Smooth muscle cell (in vitro differentiated cells): ENCODE data around the gene RFC1. TPM values are rescaled to one million over a fixed set of nuclear protein-coding genes. Genes with fewer than 3 reads are reported as not detected.
"Not testable (repeated sequence)": the region's sequence is repeated elsewhere in the genome, so short reads cannot be mapped to it uniquely, and the experiment has no call there.

Experiments used
- DNase-seq: peaks from one replicate; lab custom pipeline; 2025; ENCODE audit not compliant: unreplicated experiment; lab: John Stamatoyannopoulos, UW
- H2AFZ ChIP-seq: fragments of 200-600 bp; sonication (generic); 2 replicates; pipeline ENCODE4 v1.6.0; 2016; ENCODE audit warnings: antibody characterized with exemption, low read depth, mild to moderate bottlenecking
- H3F3A ChIP-seq: fragments of 200-600 bp; sonication (generic); 2 replicates; pipeline ENCODE4 v1.6.0; 2017; ENCODE audit warnings: antibody characterized with exemption, low read depth
- H3K27ac ChIP-seq: fragments of 200-600 bp; sonication (generic); 2 replicates; pipeline ENCODE4 v1.5.1; 2016; ENCODE audit warnings: low read depth, mild to moderate bottlenecking
- H3K27me3 ChIP-seq: fragments of 200-600 bp; sonication (generic); 2 replicates; pipeline ENCODE4 v1.6.1; 2016; ENCODE audit warnings: low read depth, mild to moderate bottlenecking
- H3K36me3 ChIP-seq: fragments of 200-600 bp; sonication (generic); 2 replicates; pipeline ENCODE4 v1.5.1; 2016; ENCODE audit warnings: low read depth
- H3K4me1 ChIP-seq: fragments of 200-600 bp; sonication (generic); 2 replicates; pipeline ENCODE4 v1.5.1; 2016; ENCODE audit warnings: low read depth
- H3K4me2 ChIP-seq: fragments of 200-600 bp; sonication (generic); 2 replicates; pipeline ENCODE4 v1.6.0; 2016; ENCODE audit warnings: mild to moderate bottlenecking
- H3K4me3 ChIP-seq: fragments of 200-600 bp; sonication (generic); 2 replicates; pipeline ENCODE4 v1.5.1; 2016; ENCODE audit warnings: mild to moderate bottlenecking
- H3K79me2 ChIP-seq: fragments of 200-600 bp; sonication (generic); 2 replicates; pipeline ENCODE4 v1.6.0; 2016; ENCODE audit warnings: low read depth, mild to moderate bottlenecking
- H3K9ac ChIP-seq: fragments of 200-600 bp; sonication (generic); 2 replicates; pipeline ENCODE4 v1.6.0; 2016; ENCODE audit warnings: low read depth
- H3K9me3 ChIP-seq: fragments of 200-600 bp; sonication (generic); replicated peaks from 2 replicates; pipeline ENCODE4 v1.5.1; 2016; ENCODE audit warnings: low read depth
- H4K20me1 ChIP-seq: fragments of 200-600 bp; sonication (generic); 2 replicates; pipeline ENCODE4 v1.6.0; 2016; ENCODE audit warnings: low read depth
- CTCF ChIP-seq: fragments of 200-600 bp; sonication (generic); IDR thresholded peaks from 2 replicates; pipeline ENCODE4 v1.5.1; 2017; ENCODE audit warnings: borderline replicate concordance, mild to moderate bottlenecking, antibody characterized with exemption; ENCODE audit not compliant: insufficient read depth, poor library complexity, severe bottlenecking
- WGBS: methylation state at CpG from one replicate; pipeline ENCODE4 v1.1.7; 2016; ENCODE audit warnings: low lambda C conversion rate; 5-methylcytosine and 5-hydroxymethylcytosine counted together
- polyA plus RNA-seq: library from polyadenylated mRNA; unstranded; fragments of >200 nt; fragmentation: Nextera tagmentation; extraction: Ambion mirVana; gene quantifications from 2 replicates; pipeline ENCODE4 v1.2.1, GENCODE V29; 2016
- total RNA-seq: library from RNA; depleted of rRNA; stranded (reverse); fragments of >200 nt; gene quantifications from 2 replicates; pipeline ENCODE4 v1.2.3, GENCODE V29; 2014

The RFC1 gene
- total and polyA plus RNA-seq, 2 experiments from 2014 or later: 25.3 to 48.0 TPM

GRCh38 chr4:39303871-39304270, 62.3 kb downstream of the RFC1 start:
- Histone ChIP-seq H3K4me2 (no peak overlapping the region), H3K4me3 (no peak overlapping the region), H3K27me3 (no peaks in the 10 kb centered on the region), H3K9ac (no peak overlapping the region), H3K9me3 (no peaks in the 10 kb centered on the region), H4K20me1 (peaks cover 3% of the 10 kb centered on the region), H3K4me1 (no peaks in the 10 kb centered on the region), H3K27ac (no peak overlapping the region), H3K36me3 (peaks cover 18% of the 10 kb centered on the region), H2AFZ (no peak overlapping the region), H3F3A (no peaks in the 10 kb centered on the region), H3K79me2 (no peaks in the 10 kb centered on the region)
- DNase-seq: no peak
- no peak for TF ChIP-seq CTCF
- 99% methylated on average over 3 of the region's 3 CpGs for WGBS

GRCh38 chr4:39302901-39303300, 63.3 kb downstream of the RFC1 start:
- Histone ChIP-seq H3F3A (no peaks in the 10 kb centered on the region), H2AFZ (no peak overlapping the region), H3K4me2 (no peak overlapping the region), H3K4me3 (no peak overlapping the region), H3K27ac (no peak overlapping the region), H4K20me1 (peaks cover 3% of the 10 kb centered on the region), H3K36me3 (peaks cover 23% of the 10 kb centered on the region), H3K4me1 (no peaks in the 10 kb centered on the region), H3K9me3 (no peaks in the 10 kb centered on the region), H3K79me2 (no peaks in the 10 kb centered on the region), H3K27me3 (no peaks in the 10 kb centered on the region), H3K9ac (no peak overlapping the region)
- whole genome bisulfite sequencing: 97% methylated on average over 1 of the region's 1 CpG
- no peak for TF ChIP-seq CTCF
- no peak for DNase-seq

GRCh38 chr4:39295784-39296183, 70.4 kb downstream of the RFC1 start:
- H3K27ac ChIP-seq: no peak overlapping the region
- H3K4me3 ChIP-seq: no peak overlapping the region
- no peaks in the 10 kb centered on the region for H3K4me1 ChIP-seq
- no peak overlapping the region for H3K9ac ChIP-seq
- no peak for DNase-seq
- WGBS: over 99% methylated on average over 8 of the region's 8 CpGs
- no peaks in the 10 kb centered on the region for H4K20me1 ChIP-seq
- no peak for TF ChIP-seq CTCF
- no peak overlapping the region for H2AFZ ChIP-seq
- H3F3A ChIP-seq: no peaks in the 10 kb centered on the region
- no peaks in the 10 kb centered on the region for H3K27me3 ChIP-seq
- no peaks in the 10 kb centered on the region for H3K79me2 ChIP-seq
- no peak overlapping the region for H3K4me2 ChIP-seq
- H3K9me3 ChIP-seq: no peaks in the 10 kb centered on the region
- peaks cover 16% of the 10 kb centered on the region for H3K36me3 ChIP-seq

GRCh38 chr4:39292433-39292832, 73.7 kb downstream of the RFC1 start:
- not testable (repeated sequence) for H3K36me3 ChIP-seq, H3F3A ChIP-seq
- WGBS: 98% methylated on average over 5 of the region's 5 CpGs

More at GRCh38 chr4:39292433-39292832, 73.7 kb downstream of the RFC1 start:
- not testable (repeated sequence) for H3K9ac ChIP-seq, H3K27ac ChIP-seq, H3K9me3 ChIP-seq, H4K20me1 ChIP-seq, H3K4me2 ChIP-seq, DNase-seq, H3K27me3 ChIP-seq, H3K4me3 ChIP-seq, H3K79me2 ChIP-seq, H3K4me1 ChIP-seq, H2AFZ ChIP-seq
